ENCODE data around the gene STXBP1. TPM values are rescaled to one million over a fixed set of nuclear protein-coding genes. Genes with fewer than 3 reads are reported as not detected.

The STXBP1 gene
- total RNA-seq, 1 experiment from 2014 or later: 44.0 TPM

GRCh38 chr9:127563579-127563978, 48.5 kb upstream of the STXBP1 start:
- H3K4me2 ChIP-seq: peak overlapping the region; percentile 39
- ChIA-PET POLR2A (ENCODE audit: unreplicated experiment) (no interaction called here), CTCF (no interaction called here)
- TF ChIP-seq CTCF (conservative IDR thresholded peaks at IDR 0.05): no peak
- TF ChIP-seq EZH2 (IDR thresholded peaks at IDR 0.05; ENCODE audit: low read depth): no peak
- H4K20me1 ChIP-seq (ENCODE audit: insufficient read depth): peaks cover 17% of the 10 kb centered on the region
- H3K4me3 ChIP-seq: no peak overlapping the region
- H3K27me3 ChIP-seq (ENCODE audit: insufficient read depth, low read depth): no peaks in the 10 kb centered on the region
- peak overlapping the region; percentile 84 for H3K27ac ChIP-seq
- BruUV-seq (replicated peaks): no TSS peak
- intact Hi-C loops (cut with micrococcal nuclease; ENCODE audit: unreplicated experiment): no loop called here
- H2AFZ ChIP-seq: no peak overlapping the region
- no peaks in the 10 kb centered on the region for H3K9me2 ChIP-seq (ENCODE audit: insufficient read depth)
- H3K36me3 ChIP-seq (ENCODE audit: low read depth): peaks cover 28% of the 10 kb centered on the region
- no peaks in the 10 kb centered on the region for H3K9me3 ChIP-seq (ENCODE audit: insufficient read depth, low read depth)
- peaks cover 77% of the 10 kb centered on the region for H3F3A ChIP-seq (ENCODE audit: insufficient read depth, low read depth)
- H3K79me2 ChIP-seq (ENCODE audit: low read depth): peaks cover 93% of the 10 kb centered on the region
- peak in 1 of 2 experiments; percentile 68 for DNase-seq
- peaks cover 80% of the 10 kb centered on the region for H3K4me1 ChIP-seq (replicated peaks; ENCODE audit: insufficient read depth)

GRCh38 chr9:127565231-127565630, 46.8 kb upstream of the STXBP1 start:
- Histone ChIP-seq H3K9me3 (ENCODE audit: insufficient read depth, low read depth) (no peaks in the 10 kb centered on the region), H3K9me2 (ENCODE audit: insufficient read depth) (no peaks in the 10 kb centered on the region), H3K4me2 (peak overlapping the region; percentile 98), H3K36me3 (ENCODE audit: low read depth) (peaks cover 14% of the 10 kb centered on the region), H3K27ac (peak overlapping the region; percentile 84), H3K4me1 (replicated peaks; ENCODE audit: insufficient read depth) (peaks cover 71% of the 10 kb centered on the region), H2AFZ (no peak overlapping the region), H3K4me3 (no peak overlapping the region), H3F3A (ENCODE audit: insufficient read depth, low read depth) (peaks cover 80% of the 10 kb centered on the region), H3K27me3 (ENCODE audit: insufficient read depth, low read depth) (no peaks in the 10 kb centered on the region), H4K20me1 (ENCODE audit: insufficient read depth) (peaks cover 17% of the 10 kb centered on the region), H3K79me2 (ENCODE audit: low read depth) (peaks cover 77% of the 10 kb centered on the region)
- CTCF ChIA-PET: interaction anchor here (0.6 kb wide), 1 partner anchor 19 kb away, joined by 3 read pairs; no protein-coding TSS in a partner anchor
- no TSS peak for BruUV-seq (replicated peaks)
- POLR2A ChIA-PET (ENCODE audit: unreplicated experiment): interaction anchor here (0.6 to 0.9 kb wide), 3 partner anchors 8 to 44 kb away, joined by 6 to 8 read pairs (median 7); no protein-coding TSS in a partner anchor
- intact Hi-C loops (cut with micrococcal nuclease; ENCODE audit: unreplicated experiment): no loop called here
- no peak for DNase-seq
- TF ChIP-seq EZH2 (IDR thresholded peaks at IDR 0.05; ENCODE audit: low read depth): no peak

- intact Hi-C loops (cut with micrococcal nuclease; ENCODE audit: unreplicated experiment): no loop called here
- H3K4me3 ChIP-seq: peak overlapping the region; percentile 87
- H3F3A ChIP-seq (ENCODE audit: insufficient read depth, low read depth): peaks cover 75% of the 10 kb centered on the region
- no TSS peak for BruUV-seq (replicated peaks)
- ChIA-PET CTCF (interaction anchor here (0.8 to 1.4 kb wide), 4 partner anchors 8 to 168 kb away, joined by 3 to 12 read pairs (median 6); partner anchors contain the start of gene TOR2A), POLR2A (ENCODE audit: unreplicated experiment) (interaction anchor here (0.6 to 1.5 kb wide), 10 partner anchors 8 to 348 kb away, joined by 3 to 10 read pairs (median 5); no protein-coding TSS in a partner anchor)
- no peak for TF ChIP-seq CTCF (conservative IDR thresholded peaks at IDR 0.05)
- no peak for TF ChIP-seq EZH2 (IDR thresholded peaks at IDR 0.05; ENCODE audit: low read depth)
- H3K27me3 ChIP-seq (ENCODE audit: insufficient read depth, low read depth): no peaks in the 10 kb centered on the region
- no peak overlapping the region for H2AFZ ChIP-seq
- no peaks in the 10 kb centered on the region for H3K9me2 ChIP-seq (ENCODE audit: insufficient read depth)
- H3K36me3 ChIP-seq (ENCODE audit: low read depth): peaks cover 5% of the 10 kb centered on the region
- peaks cover 17% of the 10 kb centered on the region for H4K20me1 ChIP-seq (ENCODE audit: insufficient read depth)
- peak overlapping the region; percentile 98 for H3K4me2 ChIP-seq
- DNase-seq: peak; percentile 71 to 89
- H3K79me2 ChIP-seq (ENCODE audit: low read depth): peaks cover 65% of the 10 kb centered on the region
- H3K4me1 ChIP-seq (replicated peaks; ENCODE audit: insufficient read depth): peaks cover 71% of the 10 kb centered on the region
- peak overlapping the region; percentile 93 for H3K27ac ChIP-seq
- H3K9me3 ChIP-seq (ENCODE audit: insufficient read depth, low read depth): no peaks in the 10 kb centered on the region
These were observed 45.6 kb upstream of the STXBP1 start for GRCh38 chr9:127566351-127567001.
